ENCODE data around the gene MOGAT1.
"Not testable (repeated sequence)": the region's sequence is repeated elsewhere in the genome, so short reads cannot be mapped to it uniquely, and the experiment has no call there.

The MOGAT1 gene

DNA sequence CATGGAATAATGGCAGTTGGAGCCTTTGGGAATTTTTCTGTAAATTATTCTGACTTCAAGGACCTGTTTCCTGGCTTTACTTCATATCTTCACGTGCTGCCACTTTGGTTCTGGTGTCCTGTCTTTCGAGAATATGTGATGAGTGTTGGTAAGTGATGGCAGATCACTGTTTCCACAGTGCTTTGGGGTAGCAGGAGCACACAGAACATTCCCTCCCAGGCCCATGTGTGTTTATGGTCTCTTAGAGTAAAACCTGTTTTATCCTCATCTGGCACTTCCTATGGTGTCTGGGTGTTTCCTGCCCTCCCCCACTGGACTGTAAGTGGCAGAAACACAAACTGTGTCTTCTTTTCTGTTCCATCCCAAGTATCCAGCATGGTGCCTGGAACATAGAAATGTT is 17.9 kb downstream of the MOGAT1 start:
- TF ChIP-seq, protein P1, sequence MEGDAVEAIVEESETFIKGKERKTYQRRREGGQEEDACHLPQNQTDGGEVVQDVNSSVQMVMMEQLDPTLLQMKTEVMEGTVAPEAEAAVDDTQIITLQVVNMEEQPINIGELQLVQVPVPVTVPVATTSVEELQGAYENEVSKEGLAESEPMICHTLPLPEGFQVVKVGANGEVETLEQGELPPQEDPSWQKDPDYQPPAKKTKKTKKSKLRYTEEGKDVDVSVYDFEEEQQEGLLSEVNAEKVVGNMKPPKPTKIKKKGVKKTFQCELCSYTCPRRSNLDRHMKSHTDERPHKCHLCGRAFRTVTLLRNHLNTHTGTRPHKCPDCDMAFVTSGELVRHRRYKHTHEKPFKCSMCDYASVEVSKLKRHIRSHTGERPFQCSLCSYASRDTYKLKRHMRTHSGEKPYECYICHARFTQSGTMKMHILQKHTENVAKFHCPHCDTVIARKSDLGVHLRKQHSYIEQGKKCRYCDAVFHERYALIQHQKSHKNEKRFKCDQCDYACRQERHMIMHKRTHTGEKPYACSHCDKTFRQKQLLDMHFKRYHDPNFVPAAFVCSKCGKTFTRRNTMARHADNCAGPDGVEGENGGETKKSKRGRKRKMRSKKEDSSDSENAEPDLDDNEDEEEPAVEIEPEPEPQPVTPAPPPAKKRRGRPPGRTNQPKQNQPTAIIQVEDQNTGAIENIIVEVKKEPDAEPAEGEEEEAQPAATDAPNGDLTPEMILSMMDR (IDR thresholded peaks at IDR 0.05): no peak
- peaks cover 9% of the 10 kb centered on the region for H3K27me3 Mint-ChIP-seq (ENCODE audit: low read depth, poor library complexity)
- no peaks in the 10 kb centered on the region for H3K36me3 Mint-ChIP-seq (ENCODE audit: low read depth)
- no peak for DNase-seq
- no peak overlapping the region for H3K27ac Mint-ChIP-seq
- H3K9me3 Mint-ChIP-seq: peaks cover 7% of the 10 kb centered on the region
- no peaks in the 10 kb centered on the region for H3K4me1 Mint-ChIP-seq
- no peak overlapping the region for H3K4me3 Mint-ChIP-seq

DNA sequence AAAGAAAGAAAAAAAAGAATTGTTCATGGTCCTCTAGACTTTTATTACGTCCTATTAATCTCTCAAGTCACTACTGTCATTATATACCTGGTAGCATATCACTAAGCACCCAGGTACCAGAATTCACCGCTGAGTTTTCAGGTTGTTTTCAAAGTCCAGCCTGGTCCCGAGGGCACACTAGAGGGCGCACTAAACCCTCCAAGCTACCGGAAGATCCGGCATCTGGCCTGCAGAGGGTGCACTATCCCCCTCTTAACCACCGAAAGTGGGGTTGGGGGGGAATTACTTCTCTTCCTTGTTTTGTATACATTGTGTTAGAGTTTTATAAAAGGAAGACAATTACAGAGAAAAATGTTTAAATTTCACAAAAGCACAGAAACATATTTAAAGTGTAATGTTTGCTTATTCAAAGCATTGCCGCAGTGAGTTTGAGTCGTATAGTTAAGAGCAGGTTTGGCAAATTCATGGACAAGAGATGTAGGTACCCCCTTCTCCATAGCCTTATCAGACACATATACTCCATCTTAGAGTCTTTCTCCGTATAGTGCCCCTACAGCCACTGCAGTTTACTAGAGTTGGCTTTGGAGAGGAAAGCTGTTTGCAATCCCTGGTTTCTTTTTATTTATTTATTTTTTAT is 19.2 kb downstream of the MOGAT1 start:
- H3K4me1 Mint-ChIP-seq: no peaks in the 10 kb centered on the region
- H3K9me3 Mint-ChIP-seq: peaks cover 7% of the 10 kb centered on the region
- TF ChIP-seq, protein P1 (IDR thresholded peaks at IDR 0.05): peak; percentile 99
- no peak overlapping the region for H3K4me3 Mint-ChIP-seq
- no peaks in the 10 kb centered on the region for H3K36me3 Mint-ChIP-seq (ENCODE audit: low read depth)
- H3K27ac Mint-ChIP-seq: no peak overlapping the region
- peaks cover 9% of the 10 kb centered on the region for H3K27me3 Mint-ChIP-seq (ENCODE audit: low read depth, poor library complexity)
- peak; percentile 83 for DNase-seq

DNA sequence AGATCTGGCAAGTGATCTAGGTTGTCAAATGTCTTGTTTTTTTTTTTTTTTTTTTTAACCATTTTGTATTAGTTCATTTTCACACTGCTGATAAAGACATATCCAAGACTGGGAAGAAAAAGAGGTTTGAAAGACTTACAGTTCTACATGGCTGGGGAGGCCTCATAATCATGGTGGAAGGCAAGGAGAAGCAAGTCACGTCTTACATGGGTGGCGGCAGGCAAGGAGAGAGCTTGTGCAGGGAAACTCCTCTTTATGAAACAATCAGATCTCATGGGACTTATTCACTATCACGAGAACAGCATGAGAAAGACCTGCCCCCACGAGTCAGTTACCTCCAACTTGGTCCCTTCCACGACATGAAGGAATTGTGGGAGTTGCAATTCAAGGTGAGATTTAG is 22.0 kb downstream of the MOGAT1 start:
- not testable (repeated sequence) for DNase-seq; H3K4me3 Mint-ChIP-seq; H3K36me3 Mint-ChIP-seq (ENCODE audit: low read depth); H3K27me3 Mint-ChIP-seq (ENCODE audit: low read depth, poor library complexity); H3K4me1 Mint-ChIP-seq; H3K9me3 Mint-ChIP-seq; H3K27ac Mint-ChIP-seq

DNA sequence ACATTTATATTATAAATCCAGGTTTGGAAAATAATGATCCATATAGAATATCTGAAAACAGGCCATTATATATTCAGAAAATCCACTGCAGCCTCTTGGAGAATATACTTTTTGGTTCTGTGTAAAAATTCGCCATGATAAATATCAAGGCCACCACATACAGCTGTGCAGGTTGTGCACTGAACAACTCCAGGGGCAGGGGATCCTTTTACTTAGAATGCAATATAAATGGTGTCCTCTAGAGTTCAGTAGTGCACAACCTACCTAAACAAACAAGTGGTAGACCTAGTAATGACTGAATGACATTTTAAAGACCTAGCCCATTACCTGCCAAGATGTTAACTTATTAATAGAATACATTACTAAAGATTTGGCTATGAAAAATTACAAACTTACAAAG is 22.4 kb downstream of the MOGAT1 start:
- Mint-ChIP-seq H3K9me3 (peaks cover 7% of the 10 kb centered on the region), H3K4me3 (no peak overlapping the region), H3K36me3 (ENCODE audit: low read depth) (no peaks in the 10 kb centered on the region), H3K27me3 (ENCODE audit: low read depth, poor library complexity) (peaks cover 5% of the 10 kb centered on the region), H3K27ac (no peak overlapping the region), H3K4me1 (no peaks in the 10 kb centered on the region)
- TF ChIP-seq, protein P1 (IDR thresholded peaks at IDR 0.05): no peak
- no peak for DNase-seq

DNA sequence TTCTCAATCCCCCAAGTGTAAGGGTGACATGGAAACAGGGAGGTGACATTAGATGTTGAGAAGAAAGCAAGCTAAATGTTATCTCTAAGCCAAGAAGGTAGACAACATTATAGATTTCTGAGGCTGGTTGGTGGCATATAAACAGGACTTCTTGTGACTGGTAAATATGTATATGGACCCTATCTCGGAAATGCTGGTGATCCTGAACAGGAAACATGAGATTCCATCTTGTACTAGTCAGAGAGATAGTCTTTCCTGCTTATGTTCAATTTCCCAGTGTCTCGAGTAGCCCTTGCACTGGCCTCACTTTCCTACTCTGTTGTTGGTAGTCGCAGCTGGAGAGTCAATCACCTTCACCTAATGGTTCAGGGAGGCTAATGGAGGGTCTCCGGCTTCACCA is 26.8 kb downstream of the MOGAT1 start:
- peaks cover 3% of the 10 kb centered on the region for H3K9me3 Mint-ChIP-seq
- H3K4me3 Mint-ChIP-seq: no peak overlapping the region
- H3K27ac Mint-ChIP-seq: no peak overlapping the region
- TF ChIP-seq, protein P1 (IDR thresholded peaks at IDR 0.05): no peak
- no peaks in the 10 kb centered on the region for H3K4me1 Mint-ChIP-seq
- DNase-seq: no peak
- H3K27me3 Mint-ChIP-seq (ENCODE audit: low read depth, poor library complexity): peaks cover 3% of the 10 kb centered on the region
- H3K36me3 Mint-ChIP-seq (ENCODE audit: low read depth): no peaks in the 10 kb centered on the region

DNA sequence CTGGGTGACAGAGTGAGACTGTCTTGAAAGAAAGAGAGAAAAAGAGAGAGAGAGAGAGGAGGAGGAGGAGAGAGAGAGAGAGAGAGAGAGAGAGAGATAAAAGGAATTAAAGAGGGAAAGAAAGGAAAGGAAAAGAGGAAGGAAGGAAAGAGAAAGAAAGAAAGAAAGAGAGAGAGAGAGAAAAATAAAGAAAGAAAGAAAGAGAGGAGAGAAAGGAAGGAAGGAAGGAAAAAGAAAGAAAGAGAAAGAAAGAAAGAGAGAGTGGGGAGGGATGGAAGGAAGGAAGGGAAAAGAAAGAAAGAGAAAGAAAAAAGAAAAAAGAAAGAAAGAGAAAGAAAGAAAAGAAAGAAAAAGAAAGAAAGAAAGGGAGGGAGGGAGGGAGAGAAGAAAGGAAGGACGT is 29.8 kb downstream of the MOGAT1 start:
- peaks cover 12% of the 10 kb centered on the region for H3K27me3 Mint-ChIP-seq (ENCODE audit: low read depth, poor library complexity)
- no peaks in the 10 kb centered on the region for H3K4me1 Mint-ChIP-seq
- H3K4me3 Mint-ChIP-seq: no peak overlapping the region

More for the DNA sequence above, 29.8 kb downstream of the MOGAT1 start:
- DNase-seq: no peak
- H3K27ac Mint-ChIP-seq: no peak overlapping the region
- H3K36me3 Mint-ChIP-seq (ENCODE audit: low read depth): no peaks in the 10 kb centered on the region
- no peaks in the 10 kb centered on the region for H3K9me3 Mint-ChIP-seq
- TF ChIP-seq, protein P1 (IDR thresholded peaks at IDR 0.05): no peak

All from nephron progenitor cell (in vitro differentiated cells).